Omental fat pad (tissue), 4 donors: ENCODE data around the gene CYP27A1. TPM values are rescaled to one million over a fixed set of nuclear protein-coding genes. Genes with fewer than 3 reads are reported as not detected.

Experiments
- ATAC-seq: fragments of 150-250 bp; one replicate; pipeline ENCODE4 v1.9.1; 2016; ENCODE audit warnings: mild to moderate bottlenecking, moderate library complexity; ENCODE audit not compliant: low FRiP score
- DNase-seq: peaks from one replicate; pipeline ENCODE4 v3.0.0-alpha.2; 2019; ENCODE audit warnings: low spot score
- CTCF ChIP-seq, 3 donors: fragments of 450-650 bp; IDR thresholded peaks; one replicate each; pipeline ENCODE4 v1.5.1; 2016 to 2017; ENCODE audit warnings: antibody characterized with exemption in 3 of 3, mild to moderate bottlenecking in 3 of 3, moderate library complexity in 2 of 3
- total RNA-seq, 4 donors: library from RNA; depleted of rRNA; stranded (reverse); fragments of >200 nt; gene quantifications; one replicate each; pipeline ENCODE4 v1.1.0, GENCODE V29; 2016

CYP27A1 gene
- total RNA-seq, 4 donors from 2014 or later = 22.6 to 89.0 (median 35.9) TPM

- no peak for ATAC-seq
- TF ChIP-seq CTCF (IDR thresholded peaks at IDR 0.05) = no peak
- no peak for DNase-seq
These were observed 8.1 kb upstream of the CYP27A1 start for GRCh38 chr2:218773881-218774280.

- TF ChIP-seq CTCF (IDR thresholded peaks at IDR 0.05) = no peak
- DNase-seq = no peak
- ATAC-seq = no peak
These were observed 5.5 kb upstream of the CYP27A1 start for GRCh38 chr2:218776488-218776887.

- no peak for TF ChIP-seq CTCF (IDR thresholded peaks at IDR 0.05)
- no peak for DNase-seq
- ATAC-seq = no peak
These were observed 4.5 kb upstream of the CYP27A1 start for GRCh38 chr2:218777276-218777990.

GRCh38 chr2:218780046-218780445, 1.9 kb upstream of the CYP27A1 start:
- DNase-seq = no peak
- no peak for ATAC-seq
- TF ChIP-seq CTCF (IDR thresholded peaks at IDR 0.05) = no peak

GRCh38 chr2:218780851-218781690, 876 bp upstream of the CYP27A1 start:
- no peak for ATAC-seq
- no peak for TF ChIP-seq CTCF (IDR thresholded peaks at IDR 0.05)
- no peak for DNase-seq

- DNase-seq (no peak), ATAC-seq (peak; percentile 55)
- no peak for TF ChIP-seq CTCF (IDR thresholded peaks at IDR 0.05)
These were observed 539 bp downstream of the CYP27A1 start for GRCh38 chr2:218782528-218782844.

GRCh38 chr2:218783688-218784087, 1.7 kb downstream of the CYP27A1 start:
- ATAC-seq (no peak), DNase-seq (no peak)
- TF ChIP-seq CTCF (IDR thresholded peaks at IDR 0.05) = no peak
